ENCODE data around the gene MITF.

Gene MITF

DNA sequence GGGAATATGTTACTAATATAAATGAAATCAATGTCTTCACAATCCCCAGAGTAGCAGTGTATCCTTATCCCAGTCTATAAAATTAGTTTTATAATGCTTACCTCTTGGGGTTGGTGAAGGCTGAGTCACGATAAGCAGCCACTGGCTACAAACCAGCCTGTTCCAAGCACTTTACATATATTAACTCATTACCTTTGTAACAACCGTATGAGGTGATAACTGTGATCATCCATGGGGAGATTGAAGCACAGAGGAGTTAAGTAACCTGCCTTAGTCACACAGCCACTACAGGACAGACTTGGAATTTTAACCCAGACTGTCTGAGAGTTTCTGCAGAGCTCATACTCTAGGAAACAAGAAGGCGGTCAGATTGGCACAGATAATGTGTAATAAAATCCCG is 43.3 kb upstream of the MITF start:
- Histone ChIP-seq H4K20me1 (ENCODE audit: insufficient read depth, low read length) (no peaks in the 10 kb centered on the region), H2AFZ (ENCODE audit: low read depth, low read length) (no peak overlapping the region), H3K36me3 (replicated peaks; ENCODE audit: low read depth, low read length) (no peaks in the 10 kb centered on the region), H3K4me2 (ENCODE audit: low read length) (no peak overlapping the region), H3K4me1 (ENCODE audit: low read length) (no peaks in the 10 kb centered on the region), H3K9ac (ENCODE audit: low read length) (no peak overlapping the region), H3K79me2 (ENCODE audit: low read length) (no peaks in the 10 kb centered on the region), H3K4me3 (ENCODE audit: low read length) (no peak overlapping the region), H3K27ac (ENCODE audit: low read length) (no peak overlapping the region), H3K27me3 (ENCODE audit: low read depth, low read length) (no peaks in the 10 kb centered on the region; the same call in 1 of the 2 replicates), H3K9me3 (ENCODE audit: insufficient read depth, low read length) (no peaks in the 10 kb centered on the region)
- no peak for TF ChIP-seq CTCF (IDR thresholded peaks at IDR 0.05; ENCODE audit: low read depth, low read length)
- TF ChIP-seq EZH2phosphoT487 (IDR thresholded peaks at IDR 0.05; ENCODE audit: low read depth) = no peak

DNA sequence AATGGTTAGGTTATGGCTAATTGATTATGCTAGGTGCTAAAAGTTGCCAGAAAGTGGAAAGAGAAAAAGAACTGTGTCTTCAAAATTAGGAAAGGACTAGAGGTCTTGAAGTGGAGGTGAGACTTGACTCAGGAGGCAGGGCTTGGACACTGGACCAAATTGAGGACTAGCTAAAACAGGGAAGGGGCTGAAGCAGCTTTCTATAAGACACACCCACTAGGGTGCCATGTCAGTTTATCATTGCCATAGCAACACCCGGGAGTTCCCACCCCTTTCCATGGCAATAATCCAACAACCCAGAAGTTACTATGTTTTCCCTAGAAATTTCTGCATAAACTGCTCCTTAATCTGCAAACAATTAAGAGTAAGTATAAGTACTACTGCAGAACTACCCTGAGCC is 42.9 kb upstream of the MITF start:
- Histone ChIP-seq H3K9ac (ENCODE audit: low read length) (no peak overlapping the region), H3K9me3 (ENCODE audit: insufficient read depth, low read length) (no peaks in the 10 kb centered on the region; the same call in 1 of the 2 replicates)
- TF ChIP-seq EZH2phosphoT487 (IDR thresholded peaks at IDR 0.05; ENCODE audit: low read depth) = no peak
- no peak for TF ChIP-seq CTCF (IDR thresholded peaks at IDR 0.05; ENCODE audit: low read depth, low read length)

DNA sequence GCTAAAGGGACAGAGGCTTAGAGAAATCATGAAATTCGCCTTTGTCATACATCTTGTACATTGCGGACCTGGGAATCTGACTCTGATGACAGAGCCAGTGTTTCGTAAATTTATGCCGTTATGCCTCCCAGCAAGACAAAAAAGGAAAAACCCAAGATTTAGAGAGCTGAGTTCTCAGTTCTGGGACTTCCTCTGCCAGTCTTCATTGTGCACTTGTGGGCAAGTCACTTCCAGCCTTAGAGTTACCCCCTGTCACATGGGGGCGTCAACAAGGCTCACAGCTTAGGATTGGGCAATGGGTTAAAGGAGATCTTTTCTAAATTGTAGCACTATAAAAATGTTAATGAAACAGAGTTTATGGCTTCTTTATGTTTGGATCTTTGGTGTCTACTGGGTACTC is 41.9 kb upstream of the MITF start:
- H3K4me1 ChIP-seq (ENCODE audit: low read length) = no peaks in the 10 kb centered on the region
- TF ChIP-seq EZH2phosphoT487 (IDR thresholded peaks at IDR 0.05; ENCODE audit: low read depth) (no peak), CTCF (IDR thresholded peaks at IDR 0.05; ENCODE audit: low read depth, low read length) (no peak)
- H3K27me3 ChIP-seq (ENCODE audit: low read depth, low read length) = no peaks in the 10 kb centered on the region; the same call in 1 of the 2 replicates
- H3K4me2 ChIP-seq (ENCODE audit: low read length) = no peak overlapping the region
- H3K27ac ChIP-seq (ENCODE audit: low read length) = no peak overlapping the region
- H3K9ac ChIP-seq (ENCODE audit: low read length) = no peak overlapping the region
- no peaks in the 10 kb centered on the region for H3K79me2 ChIP-seq (ENCODE audit: low read length)
- no peaks in the 10 kb centered on the region for H4K20me1 ChIP-seq (ENCODE audit: insufficient read depth, low read length)
- H3K9me3 ChIP-seq (ENCODE audit: insufficient read depth, low read length) = no peaks in the 10 kb centered on the region; the same call in 1 of the 2 replicates
- H3K4me3 ChIP-seq (ENCODE audit: low read length) = no peak overlapping the region
- no peaks in the 10 kb centered on the region for H3K36me3 ChIP-seq (replicated peaks; ENCODE audit: low read depth, low read length)
- H2AFZ ChIP-seq (ENCODE audit: low read depth, low read length) = no peak overlapping the region

More for the DNA sequence above, 42.9 kb upstream of the MITF start:
- H3K36me3 ChIP-seq (replicated peaks; ENCODE audit: low read depth, low read length) = no peaks in the 10 kb centered on the region
- H3K79me2 ChIP-seq (ENCODE audit: low read length) = no peaks in the 10 kb centered on the region
- H3K27ac ChIP-seq (ENCODE audit: low read length) = no peak overlapping the region
- no peak overlapping the region for H3K4me3 ChIP-seq (ENCODE audit: low read length)
- H2AFZ ChIP-seq (ENCODE audit: low read depth, low read length) = no peak overlapping the region
- H3K27me3 ChIP-seq (ENCODE audit: low read depth, low read length) = no peaks in the 10 kb centered on the region; the same call in 1 of the 2 replicates
- no peak overlapping the region for H3K4me2 ChIP-seq (ENCODE audit: low read length)
- H4K20me1 ChIP-seq (ENCODE audit: insufficient read depth, low read length) = no peaks in the 10 kb centered on the region
- H3K4me1 ChIP-seq (ENCODE audit: low read length) = no peaks in the 10 kb centered on the region

DNA sequence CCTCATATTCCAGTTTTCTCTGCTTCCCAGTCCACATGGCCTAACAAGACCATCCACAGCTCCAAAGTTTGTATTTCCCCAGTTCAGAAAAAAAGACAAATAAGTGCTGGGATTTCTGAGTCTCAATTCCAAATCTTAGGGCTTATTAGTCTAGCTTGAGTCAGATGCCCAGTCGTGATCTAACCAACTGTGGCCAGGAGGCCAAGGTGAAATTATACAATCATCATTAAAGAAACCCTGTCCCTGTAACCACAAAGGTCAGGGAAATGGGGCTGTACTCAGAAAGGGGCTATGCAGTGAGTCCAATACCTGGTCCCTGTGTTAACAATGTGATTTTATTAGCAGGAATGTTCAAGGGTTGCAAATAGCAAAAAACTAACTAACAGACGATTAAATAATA is 40.5 kb upstream of the MITF start:
- H3K9ac ChIP-seq (ENCODE audit: low read length) = no peak overlapping the region
- TF ChIP-seq EZH2phosphoT487 (IDR thresholded peaks at IDR 0.05; ENCODE audit: low read depth) = no peak
- no peak for TF ChIP-seq CTCF (IDR thresholded peaks at IDR 0.05; ENCODE audit: low read depth, low read length)
- no peaks in the 10 kb centered on the region for H3K79me2 ChIP-seq (ENCODE audit: low read length)
- H3K27me3 ChIP-seq (ENCODE audit: low read depth, low read length) = no peaks in the 10 kb centered on the region
- no peak overlapping the region for H3K27ac ChIP-seq (ENCODE audit: low read length)
- no peaks in the 10 kb centered on the region; the same call in 1 of the 2 replicates for H3K9me3 ChIP-seq (ENCODE audit: insufficient read depth, low read length)
- H2AFZ ChIP-seq (ENCODE audit: low read depth, low read length) = no peak overlapping the region
- no peaks in the 10 kb centered on the region for H4K20me1 ChIP-seq (ENCODE audit: insufficient read depth, low read length)
- no peaks in the 10 kb centered on the region for H3K4me1 ChIP-seq (ENCODE audit: low read length)
- no peak overlapping the region for H3K4me3 ChIP-seq (ENCODE audit: low read length)
- H3K4me2 ChIP-seq (ENCODE audit: low read length) = no peak overlapping the region
- no peaks in the 10 kb centered on the region for H3K36me3 ChIP-seq (replicated peaks; ENCODE audit: low read depth, low read length)
